K562 (cell line): ENCODE results near the gene BEST3. TPM values are rescaled to one million over a fixed set of nuclear protein-coding genes. Genes with fewer than 3 reads are reported as not detected.

Experiments used
- ATAC-seq: fragments of 200-7000 bp; cut with Tn5 transposase; 3 replicates; pipeline ENCODE4 v1.9.1; 2020; ENCODE audit warnings: moderate library complexity
- BruUV-seq: library from RNA; stranded (reverse); fragments of 400-500 nt; replicated peaks from 2 replicates; lab custom pipeline; 2021; lab: Mats Ljungman, UMichigan
- CTCF ChIA-PET: fragments of 300-600 bp; formaldehyde crosslinking; extraction: SDS; loops from one replicate; lab custom pipeline; 2021; ENCODE audit warnings: low intra/inter-chr PET ratio; lab: Yijun Ruan, JAX
- POLR2A ChIA-PET: fragments of 300-600, 350-650 bp; sonication (Branson Sonifier 250); formaldehyde crosslinking; extraction: SDS; loops from one replicate; lab custom pipeline; 2021; ENCODE audit warnings: antibody characterized with exemption, inconsistent platforms; lab: Yijun Ruan, JAX
- DNase-seq, 4 experiments: peaks; one replicate each; pipeline versions ENCODE4 v3.0.0 to v3.0.0-alpha.2; 2011 to 2018; ENCODE audit warnings: low spot score in 3 of 4, mixed read lengths in 3 of 4; ENCODE audit errors: extremely low read depth in 1 of 4
- FAIRE-seq: peaks from 2 replicates; lab custom pipeline; 2011; peaks lifted over from hg19 to GRCh38; lab: Jason Lieb, UNC
- H2AFZ ChIP-seq: 2 replicates; pipeline ENCODE4 v1.6.0; 2011; ENCODE audit warnings: low read depth, low read length, control low read depth, inconsistent platforms
- H3K27ac ChIP-seq: fragments of 200-600 bp; 3 replicates; pipeline ENCODE4 v1.8.0; 2011; ENCODE audit warnings: low read depth, mild to moderate bottlenecking, control low read depth, inconsistent platforms, low read length, moderate library complexity, mixed read lengths; ENCODE audit errors: extremely low read depth
- H3K27me3 ChIP-seq, 2 experiments: fragments of 300-600 bp in 1 of 2; 2 replicates in 1 of 2; 3 replicates in 1 of 2; pipeline versions ENCODE4 v1.6.0 to v1.8.0; 2011; ENCODE audit warnings: inconsistent platforms in 2 of 2, low read length in 2 of 2, mild to moderate bottlenecking in 1 of 2, mixed read lengths in 1 of 2, moderate library complexity in 1 of 2; ENCODE audit not compliant: control insufficient read depth in 2 of 2, insufficient read depth in 2 of 2
- H3K36me3 ChIP-seq: fragments of 300-600 bp; 3 replicates; pipeline ENCODE4 v1.8.0; 2011; ENCODE audit warnings: mild to moderate bottlenecking, low read length, inconsistent platforms; ENCODE audit not compliant: control insufficient read depth, insufficient read depth
- H3K4me1 ChIP-seq, 2 experiments: fragments of 200-600 bp in 1 of 2; replicated peaks in 1 of 2; 2 replicates in 1 of 2; 3 replicates in 1 of 2; pipeline versions ENCODE4 v1.5.1 to v1.8.0; 2011; ENCODE audit warnings: inconsistent platforms in 2 of 2, low read length in 2 of 2, mild to moderate bottlenecking in 1 of 2, mixed read lengths in 1 of 2, moderate library complexity in 1 of 2; ENCODE audit not compliant: control insufficient read depth in 2 of 2, insufficient read depth in 2 of 2
- H3K4me2 ChIP-seq: 2 replicates; pipeline ENCODE4 v1.6.1; 2011; ENCODE audit warnings: low read length, control low read depth, inconsistent platforms, mixed read lengths; ENCODE audit not compliant: insufficient read depth
- H3K4me3 ChIP-seq: fragments of 200-600 bp; sonication (generic), shearing (Covaris generic); 2 replicates; pipeline ENCODE4 v1.5.1; 2016; ENCODE audit warnings: control low read depth, inconsistent platforms
- H3K79me2 ChIP-seq: fragments of 200-600 bp; 3 replicates; pipeline ENCODE4 v1.8.0; 2011; ENCODE audit warnings: low read length, inconsistent platforms; ENCODE audit not compliant: control insufficient read depth, insufficient read depth
- H3K9ac ChIP-seq, 2 experiments: 2 replicates each; pipeline versions ENCODE4 v1.6.0 to v1.6.1; 2011; ENCODE audit warnings: low read depth in 2 of 2, low read length in 2 of 2, control low read depth in 1 of 2, inconsistent platforms in 1 of 2, mild to moderate bottlenecking in 1 of 2, mixed read lengths in 1 of 2; ENCODE audit not compliant: insufficient read depth in 1 of 2
- H3K9me1 ChIP-seq: one replicate; pipeline ENCODE4 v1.6.0; 2011; ENCODE audit warnings: inconsistent platforms, mild to moderate bottlenecking, low read length, moderate library complexity; ENCODE audit not compliant: control insufficient read depth, insufficient read depth
- H3K9me3 ChIP-seq: replicated peaks from 2 replicates; pipeline ENCODE4 v1.5.1; 2011; ENCODE audit warnings: low read depth, low read length, inconsistent platforms; ENCODE audit not compliant: control insufficient read depth, insufficient read depth
- H4K20me1 ChIP-seq: replicated peaks from 2 replicates; pipeline ENCODE4 v1.6.1; 2011; ENCODE audit warnings: low read length, inconsistent platforms, mixed read lengths; ENCODE audit not compliant: control insufficient read depth, insufficient read depth
- C11orf30 ChIP-seq: fragments of 450-650 bp; IDR thresholded peaks from 2 replicates; pipeline ENCODE4 v1.6.1; 2016; ENCODE audit warnings: low read depth, mild to moderate bottlenecking
- MAFG ChIP-seq: fragments of 450-650 bp; conservative IDR thresholded peaks from 2 replicates; pipeline ENCODE4 v1.6.1; 2016; ENCODE audit warnings: missing genetic modification characterization, missing compliant biosample characterization
- MAFK ChIP-seq: IDR thresholded peaks from 2 replicates; pipeline ENCODE4 v1.6.1; 2011; ENCODE audit warnings: low read length, improper control_type of control experiment
- MEF2A ChIP-seq: IDR thresholded peaks from 2 replicates; pipeline ENCODE4 v1.6.1; 2011; ENCODE audit warnings: low read depth, mild to moderate bottlenecking, low read length, moderate library complexity; ENCODE audit not compliant: control insufficient read depth
- SAP30 ChIP-seq: fragments of 200-600 bp; sonication (generic); IDR thresholded peaks from 2 replicates; pipeline ENCODE4 v1.6.1; 2012; ENCODE audit warnings: borderline replicate concordance, low read depth, mild to moderate bottlenecking, moderate library complexity, low read length, control low read depth, inconsistent platforms; ENCODE audit not compliant: insufficient read depth, poor library complexity, severe bottlenecking
- XRCC3 ChIP-seq: fragments of 450-650 bp; IDR thresholded peaks from 2 replicates; pipeline ENCODE4 v1.6.1; 2017; ENCODE audit warnings: mild to moderate bottlenecking, moderate library complexity
- ZNF316 ChIP-seq: fragments of 450-650 bp; IDR thresholded peaks from 2 replicates; pipeline ENCODE4 v1.6.1; 2016
- ZNF347 ChIP-seq: fragments of 450-650 bp; formaldehyde crosslinking; IDR thresholded peaks from 2 replicates; pipeline ENCODE4 v1.4.0; 2020; ENCODE audit warnings: low read depth, mild to moderate bottlenecking, moderate library complexity
- ZNF57 ChIP-seq: fragments of 450-650 bp; formaldehyde crosslinking; IDR thresholded peaks from 2 replicates; pipeline ENCODE4 v1.4.0; 2020; ENCODE audit warnings: mild to moderate bottlenecking, moderate library complexity
- WGBS: fragments of 100-300 bp; shearing (Covaris generic); methylation state at CpG from one replicate; pipeline ENCODE4 v1.1.6; 2016; ENCODE audit warnings: low coverage, mixed read lengths; ENCODE audit not compliant: insufficient coverage; ENCODE audit errors: missing lambda C conversion rate; 5-methylcytosine and 5-hydroxymethylcytosine counted together
- in situ Hi-C: fragments of 300-500 bp; cut with MboI; formaldehyde crosslinking; loops from 4 replicates; pipeline ENCODE4 v1.15.0; 2018; ENCODE audit warnings: inconsistent platforms, mixed read lengths
- intact Hi-C: fragments of 100-400 bp; cut with micrococcal nuclease; formaldehyde crosslinking; loops from 2 replicates; pipeline ENCODE4 v1.14.2; 2022
- polyA plus RNA-seq, 8 experiments: library from polyadenylated mRNA; depleted of rRNA in 4 of 8; stranded (reverse) in 5 of 8; unstranded in 3 of 8; fragments of >200 nt; fragmentation: Nextera tagmentation in 2 of 8; fragmentation: Illumina TruSeq in 1 of 8; extraction: Ambion mirVana in 2 of 8; extraction: Trizol in 1 of 8; gene quantifications; 2 replicates each; pipeline versions ENCODE4 v1.2.1 to v1.2.3, GENCODE V29; 2011 to 2014; ENCODE audit warnings: inconsistent platforms in 1 of 8, missing spikeins in 1 of 8
- total RNA-seq, 7 experiments: library from RNA; depleted of rRNA in 6 of 7; stranded (reverse); fragments of >200 nt in 6 of 7; fragmentation: Illumina TruSeq in 2 of 7; extraction: Trizol in 2 of 7; gene quantifications; 2 replicates each; pipeline versions ENCODE4 v1.2.1 to v1.2.3, GENCODE V29; 2011 to 2021; ENCODE audit warnings: low replicate concordance in 1 of 7

BEST3 gene
- total and polyA plus RNA-seq, 9 of the 15 experiments (the other 6 are each of a cell fraction or from before 2014, with no cell fraction given): 0.15 TPM; not detected in 8

GRCh38 chr12:69704357-69704756 lies 5.3 kb upstream of the BEST3 start:
- H3K9me3 ChIP-seq: no peaks in the 10 kb centered on the region; the same call in 1 of the 2 replicates
- peak; percentile 26 for FAIRE-seq
- H3K36me3 ChIP-seq: no peaks in the 10 kb centered on the region
- no peaks in the 10 kb centered on the region for H4K20me1 ChIP-seq
- no peaks in the 10 kb centered on the region; a peak in 1 of 5 replicates for H3K4me1 ChIP-seq
- CTCF ChIA-PET: no interaction called here
- no peak overlapping the region for H2AFZ ChIP-seq
- TF ChIP-seq ZNF316 (peak; percentile 81), C11orf30 (peak; percentile 60), ZNF57 (CRISPR knock-in tag) (no peak), MAFK (0 out of 2 replicates have a peak, but pooled peaks have one; percentile 11), SAP30 (no peak), MAFG (tag) (peak; percentile 42; the same call in 1 of the 2 replicates), XRCC3 (no peak), ZNF347 (CRISPR knock-in tag) (no peak), MEF2A (no peak)
- no peak overlapping the region for H3K4me3 ChIP-seq
- intact Hi-C loops: no loop called here
- in situ Hi-C loops: no loop called here
- no peak for ATAC-seq
- 0% methylated on average over 1 of the region's 1 CpG for WGBS
- BruUV-seq: no TSS peak
- H3K27ac ChIP-seq: no peak overlapping the region
- no peaks in the 10 kb centered on the region; a peak in 1 of 5 replicates for H3K27me3 ChIP-seq
- H3K4me2 ChIP-seq: no peak overlapping the region
- no peaks in the 10 kb centered on the region for H3K79me2 ChIP-seq
- no peak overlapping the region for H3K9ac ChIP-seq
- no peak for DNase-seq
- POLR2A ChIA-PET: interaction anchor here (0.6 kb wide), 1 partner anchor 73 kb away, joined by 3 read pairs; no protein-coding TSS in a partner anchor
- H3K9me1 ChIP-seq: no peaks in the 10 kb centered on the region
